Naive thymus-derived CD4-positive, alpha-beta T cell (primary cell): Measurements from ENCODE around the gene DRAM1. TPM values are rescaled to one million over a fixed set of nuclear protein-coding genes. Genes with fewer than 3 reads are reported as not detected.
A peak's percentile ranks its signal among the peaks of the same experiment; 100 is the strongest.
"Not testable (repeated sequence)": the region's sequence is repeated elsewhere in the genome, so short reads cannot be mapped to it uniquely, and the experiment has no call there.

ENCODE experiments used
- ATAC-seq: fragments of 150-1000 bp; cut with Tn5 transposase; 2 replicates; pipeline ENCODE4 v1.10.0; 2021; ENCODE audit warnings: mild to moderate bottlenecking, moderate library complexity
- CTCF ChIA-PET: fragments of 350-600 bp; sonication (Branson Sonifier 250); formaldehyde crosslinking; loops from one replicate; lab custom pipeline; 2021; ENCODE audit warnings: antibody characterized with exemption; lab: Charles Lee
- POLR2A ChIA-PET: fragments of 350-600 bp; sonication (Branson Sonifier 250); formaldehyde crosslinking; loops from one replicate; lab custom pipeline; 2021; ENCODE audit warnings: antibody characterized with exemption, inconsistent platforms; lab: Charles Lee
- DNase-seq, 9 donors: peaks; one replicate each; pipeline versions ENCODE4 v3.0.0 to v3.0.0-alpha.2; 2020 to 2022; ENCODE audit warnings: mixed read lengths in 1 of 9
- H3K27ac ChIP-seq: one replicate; pipeline ENCODE4 v1.7.0; 2013; ENCODE audit warnings: mild to moderate bottlenecking, low read depth, low read length, moderate library complexity
- H3K27me3 ChIP-seq, 2 donors: one replicate each; pipeline ENCODE4 v1.7.0; 2013; ENCODE audit warnings: low read length in 2 of 2, mild to moderate bottlenecking in 2 of 2, moderate library complexity in 2 of 2; ENCODE audit not compliant: control insufficient read depth in 2 of 2, insufficient read depth in 2 of 2
- H3K36me3 ChIP-seq, 3 experiments: 1 replicate in 2 of 3; 2 replicates in 1 of 3; pipeline ENCODE4 v1.7.0; 2013; ENCODE audit warnings: low read length in 3 of 3, mild to moderate bottlenecking in 3 of 3, moderate library complexity in 1 of 3; ENCODE audit not compliant: insufficient read depth in 3 of 3, control insufficient read depth in 2 of 3
- H3K4me1 ChIP-seq, 2 donors: one replicate each; pipeline ENCODE4 v1.7.0; 2013; ENCODE audit warnings: low read length in 2 of 2, mild to moderate bottlenecking in 2 of 2, moderate library complexity in 1 of 2; ENCODE audit not compliant: control insufficient read depth in 2 of 2, insufficient read depth in 2 of 2
- H3K4me3 ChIP-seq: 2 replicates; pipeline ENCODE4 v1.7.0; 2013; ENCODE audit warnings: mild to moderate bottlenecking, low read length
- H3K9me3 ChIP-seq, 3 experiments: 1 replicate in 2 of 3; 2 replicates in 1 of 3; pipeline ENCODE4 v1.7.0; 2013; ENCODE audit warnings: low read length in 3 of 3; ENCODE audit not compliant: control insufficient read depth in 2 of 3
- H3K27ac Mint-ChIP-seq, 9 donors: one replicate each; pipeline ENCODE4 v1.8.0; 2020 to 2022; ENCODE audit warnings: mixed read lengths in 9 of 9, mild to moderate bottlenecking in 8 of 9, moderate library complexity in 5 of 9, inconsistent platforms in 2 of 9
- H3K27me3 Mint-ChIP-seq, 5 donors: one replicate each; pipeline ENCODE4 v1.8.0; 2021 to 2022; ENCODE audit warnings: mixed read lengths in 5 of 5, mild to moderate bottlenecking in 1 of 5
- H3K36me3 Mint-ChIP-seq, 5 donors: one replicate each; pipeline ENCODE4 v1.8.0; 2020 to 2022; ENCODE audit warnings: mixed read lengths in 5 of 5, mild to moderate bottlenecking in 3 of 5, inconsistent platforms in 1 of 5
- H3K4me1 Mint-ChIP-seq, 7 donors: one replicate each; pipeline ENCODE4 v1.8.0; 2020 to 2022; ENCODE audit warnings: mixed read lengths in 7 of 7, mild to moderate bottlenecking in 3 of 7, inconsistent platforms in 1 of 7
- H3K4me3 Mint-ChIP-seq, 10 donors: one replicate each; pipeline ENCODE4 v1.8.0; 2020 to 2022; ENCODE audit warnings: mild to moderate bottlenecking in 10 of 10, mixed read lengths in 10 of 10, moderate library complexity in 6 of 10, inconsistent platforms in 2 of 10
- H3K9me3 Mint-ChIP-seq, 11 donors: one replicate each; pipeline ENCODE4 v1.8.0; 2020 to 2022; ENCODE audit warnings: mixed read lengths in 11 of 11, mild to moderate bottlenecking in 4 of 11, inconsistent platforms in 1 of 11, moderate library complexity in 1 of 11
- intact Hi-C, 2 donors: fragments of 100-400 bp; cut with micrococcal nuclease; formaldehyde crosslinking; loops; one replicate each; pipeline ENCODE4 v1.15.1; 2023
- polyA plus RNA-seq, 2 donors: library from polyadenylated mRNA; unstranded; fragments of 300-500 nt; fragmentation: Illumina TruSeq; gene quantifications; one replicate each; pipeline ENCODE4 v1.2.3, GENCODE V29; 2021
- total RNA-seq, 6 experiments: library from RNA in 5 of 6; stranded (reverse) in 5 of 6; gene quantifications; 1 replicate in 5 of 6; 2 replicates in 1 of 6; pipeline ENCODE4 v1.2.3 and lab custom pipeline; 2021 to 2026

Gene DRAM1
- total and polyA plus RNA-seq, 7 experiments from 2014 or later: 1.4 to 9.5 (median 2.4) TPM

GRCh38 chr12:101909646-101910045 lies 32.3 kb downstream of the DRAM1 start:
- no peak overlapping the region for H3K4me3 Mint-ChIP-seq
- H3K9me3 Mint-ChIP-seq: no peaks in the 10 kb centered on the region
- H3K4me1 Mint-ChIP-seq: no peaks in the 10 kb centered on the region
- no peak for DNase-seq
- ChIA-PET CTCF (interaction anchor here (0.7 kb wide), 1 partner anchor 41 kb away, joined by 3 read pairs; no protein-coding TSS in a partner anchor), POLR2A (interaction anchor here (0.6 kb wide), 1 partner anchor 117 kb away, joined by 3 read pairs; no protein-coding TSS in a partner anchor)
- peak; percentile 31 for ATAC-seq
- Histone ChIP-seq H3K27me3 (no peaks in the 10 kb centered on the region), H3K4me1 (no peaks in the 10 kb centered on the region), H3K4me3 (no peak overlapping the region), H3K36me3 (no peaks in the 10 kb centered on the region), H3K27ac (no peak overlapping the region), H3K9me3 (no peaks in the 10 kb centered on the region)
- H3K36me3 Mint-ChIP-seq: peaks cover 0 to 4% (median 0%) of the 10 kb centered on the region in 5 donors
- intact Hi-C loops: no loop called here
- no peaks in the 10 kb centered on the region for H3K27me3 Mint-ChIP-seq
- no peak overlapping the region for H3K27ac Mint-ChIP-seq

- no peak overlapping the region for H3K4me3 ChIP-seq
- H3K36me3 ChIP-seq: no peaks in the 10 kb centered on the region
- intact Hi-C loops: loop anchor here in 1 of 2 donors (2.0 to 5.0 kb wide), 2 partner anchors 21 to 851 kb away; no protein-coding TSS in a partner anchor
- no peaks in the 10 kb centered on the region for H3K27me3 ChIP-seq
- H3K27ac ChIP-seq: no peak overlapping the region
- Mint-ChIP-seq H3K27me3 (peaks cover 0 to 5% (median 0%) of the 10 kb centered on the region in 5 donors), H3K9me3 (no peaks in the 10 kb centered on the region), H3K4me1 (peaks cover 0 to 13% (median 3%) of the 10 kb centered on the region in 7 donors), H3K4me3 (no peak overlapping the region), H3K36me3 (peaks cover 0 to 1% (median 0%) of the 10 kb centered on the region in 5 donors), H3K27ac (no peak overlapping the region)
- ChIA-PET POLR2A (no interaction called here), CTCF (no interaction called here)
- no peaks in the 10 kb centered on the region for H3K4me1 ChIP-seq
- H3K9me3 ChIP-seq: no peaks in the 10 kb centered on the region
- ATAC-seq: no peak
- DNase-seq: no peak
Observed at GRCh38 chr12:101915841-101916240, 38.5 kb downstream of the DRAM1 start.

- H3K27me3 Mint-ChIP-seq, H3K4me1 ChIP-seq, DNase-seq, H3K9me3 Mint-ChIP-seq, H3K36me3 Mint-ChIP-seq, ATAC-seq, CTCF ChIA-PET, H3K9me3 ChIP-seq, H3K4me3 Mint-ChIP-seq, H3K27ac Mint-ChIP-seq, POLR2A ChIA-PET, H3K27me3 ChIP-seq, H3K4me3 ChIP-seq, H3K36me3 ChIP-seq, H3K27ac ChIP-seq: not testable (repeated sequence)
- intact Hi-C loops: loop anchor here in 1 of 2 donors (5.0 kb wide), 1 partner anchor 848 kb away; no protein-coding TSS in a partner anchor
- H3K4me1 Mint-ChIP-seq: peaks cover 0 to 13% (median 3%) of the 10 kb centered on the region in 7 donors
Observed at GRCh38 chr12:101918805-101919204, 41.4 kb downstream of the DRAM1 start.

GRCh38 chr12:101919447-101919846 lies 42.1 kb downstream of the DRAM1 start:
- H3K27me3 Mint-ChIP-seq: peaks cover 0 to 5% (median 0%) of the 10 kb centered on the region in 5 donors
- Histone ChIP-seq H3K27me3 (no peaks in the 10 kb centered on the region), H3K36me3 (no peaks in the 10 kb centered on the region), H3K4me1 (no peaks in the 10 kb centered on the region), H3K27ac (no peak overlapping the region), H3K4me3 (no peak overlapping the region), H3K9me3 (no peaks in the 10 kb centered on the region)
- intact Hi-C loops: loop anchor here in 1 of 2 donors (5.0 kb wide), 1 partner anchor 848 kb away; no protein-coding TSS in a partner anchor
- no peak for DNase-seq
- peaks cover 0 to 13% (median 3%) of the 10 kb centered on the region in 7 donors for H3K4me1 Mint-ChIP-seq
- no peak overlapping the region for H3K4me3 Mint-ChIP-seq
- POLR2A ChIA-PET: no interaction called here
- ATAC-seq: no peak
- H3K27ac Mint-ChIP-seq: no peak overlapping the region
- peaks cover 0 to 4% (median 0%) of the 10 kb centered on the region in 11 donors for H3K9me3 Mint-ChIP-seq
- CTCF ChIA-PET: no interaction called here
- H3K36me3 Mint-ChIP-seq: peaks cover 0 to 5% (median 0%) of the 10 kb centered on the region in 5 donors

- CTCF ChIA-PET: no interaction called here
- no peak overlapping the region for H3K27ac Mint-ChIP-seq
- no peak overlapping the region for H3K4me3 Mint-ChIP-seq
Observed at GRCh38 chr12:101920906-101921305, 43.5 kb downstream of the DRAM1 start.

GRCh38 chr12:101923045-101923718 lies 45.8 kb downstream of the DRAM1 start:
- H3K36me3 ChIP-seq: no peaks in the 10 kb centered on the region
- peaks cover 0 to 5% (median 0%) of the 10 kb centered on the region in 11 donors for H3K9me3 Mint-ChIP-seq
- H3K9me3 ChIP-seq: no peaks in the 10 kb centered on the region
- peaks cover 0 to 15% (median 8%) of the 10 kb centered on the region in 5 donors for H3K27me3 Mint-ChIP-seq
- no peak overlapping the region for H3K27ac ChIP-seq
- no peaks in the 10 kb centered on the region for H3K27me3 ChIP-seq
- H3K4me1 ChIP-seq: no peaks in the 10 kb centered on the region
- POLR2A ChIA-PET: no interaction called here
- peaks cover 0 to 3% (median 0%) of the 10 kb centered on the region in 7 donors for H3K4me1 Mint-ChIP-seq
- H3K4me3 ChIP-seq: no peak overlapping the region
- H3K27ac Mint-ChIP-seq: no peak overlapping the region
- no peak for ATAC-seq
- DNase-seq: no peak
- H3K4me3 Mint-ChIP-seq: no peak overlapping the region
- H3K36me3 Mint-ChIP-seq: peaks cover 0 to 5% (median 0%) of the 10 kb centered on the region in 5 donors
- CTCF ChIA-PET: no interaction called here
- intact Hi-C loops: no loop called here

More at GRCh38 chr12:101920906-101921305, 43.5 kb downstream of the DRAM1 start:
- H3K27ac ChIP-seq: no peak overlapping the region
- no peaks in the 10 kb centered on the region for H3K4me1 ChIP-seq
- DNase-seq (no peak), ATAC-seq (no peak)
- H3K9me3 ChIP-seq: no peaks in the 10 kb centered on the region
- peaks cover 0 to 5% (median 0%) of the 10 kb centered on the region in 5 donors for H3K36me3 Mint-ChIP-seq
- no peaks in the 10 kb centered on the region for H3K36me3 ChIP-seq
- intact Hi-C loops: no loop called here
- no peak overlapping the region for H3K4me3 ChIP-seq
- peaks cover 0 to 5% (median 0%) of the 10 kb centered on the region in 11 donors for H3K9me3 Mint-ChIP-seq
- no peaks in the 10 kb centered on the region for H3K27me3 ChIP-seq
- peaks cover 0 to 13% (median 5%) of the 10 kb centered on the region in 7 donors for H3K4me1 Mint-ChIP-seq
- H3K27me3 Mint-ChIP-seq: peaks cover 0 to 5% (median 0%) of the 10 kb centered on the region in 5 donors
- POLR2A ChIA-PET: no interaction called here
